ENCODE data around the gene ACTN2. TPM values are rescaled to one million over a fixed set of nuclear protein-coding genes. Genes with fewer than 3 reads are reported as not detected.

Gene ACTN2
- total and polyA plus RNA-seq, 2 experiments from 2014 or later, result 0.17 to 0.57 TPM

DNA sequence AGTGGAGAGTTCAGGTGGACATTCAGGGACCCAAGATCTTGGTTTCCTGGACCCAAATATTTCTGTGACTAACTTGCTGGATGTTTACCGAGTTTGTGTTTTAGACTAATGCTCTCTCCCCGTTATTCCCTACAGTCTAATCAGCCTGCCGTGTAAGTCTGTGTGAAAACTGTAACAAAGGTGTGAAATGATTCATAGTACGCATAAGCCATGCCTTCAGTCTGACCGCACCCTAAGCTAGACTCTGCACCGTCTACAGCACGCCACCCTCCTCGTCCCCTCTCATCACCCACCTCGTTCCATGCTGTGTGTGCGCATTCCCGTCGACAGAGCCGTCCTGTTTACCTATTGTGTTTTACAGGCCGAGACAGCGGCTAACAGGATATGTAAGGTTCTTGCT lies 50.5 kb downstream of the ACTN2 start:
- TF ChIP-seq, protein P1, sequence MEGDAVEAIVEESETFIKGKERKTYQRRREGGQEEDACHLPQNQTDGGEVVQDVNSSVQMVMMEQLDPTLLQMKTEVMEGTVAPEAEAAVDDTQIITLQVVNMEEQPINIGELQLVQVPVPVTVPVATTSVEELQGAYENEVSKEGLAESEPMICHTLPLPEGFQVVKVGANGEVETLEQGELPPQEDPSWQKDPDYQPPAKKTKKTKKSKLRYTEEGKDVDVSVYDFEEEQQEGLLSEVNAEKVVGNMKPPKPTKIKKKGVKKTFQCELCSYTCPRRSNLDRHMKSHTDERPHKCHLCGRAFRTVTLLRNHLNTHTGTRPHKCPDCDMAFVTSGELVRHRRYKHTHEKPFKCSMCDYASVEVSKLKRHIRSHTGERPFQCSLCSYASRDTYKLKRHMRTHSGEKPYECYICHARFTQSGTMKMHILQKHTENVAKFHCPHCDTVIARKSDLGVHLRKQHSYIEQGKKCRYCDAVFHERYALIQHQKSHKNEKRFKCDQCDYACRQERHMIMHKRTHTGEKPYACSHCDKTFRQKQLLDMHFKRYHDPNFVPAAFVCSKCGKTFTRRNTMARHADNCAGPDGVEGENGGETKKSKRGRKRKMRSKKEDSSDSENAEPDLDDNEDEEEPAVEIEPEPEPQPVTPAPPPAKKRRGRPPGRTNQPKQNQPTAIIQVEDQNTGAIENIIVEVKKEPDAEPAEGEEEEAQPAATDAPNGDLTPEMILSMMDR (IDR thresholded peaks at IDR 0.05; ENCODE audit: poor library complexity), result no peak
- TF ChIP-seq EZH2phosphoT487 (IDR thresholded peaks at IDR 0.05; ENCODE audit: low read depth, severe bottlenecking, unreplicated experiment) (no peak), EZH2 (IDR thresholded peaks at IDR 0.05; ENCODE audit: borderline replicate concordance) (no peak)
- no peak for DNase-seq (ENCODE audit: low spot score)
- H3K4me1 ChIP-seq (ENCODE audit: insufficient read depth), result no peaks in the 10 kb centered on the region
- 83% methylated on average over 15 of the region's 15 CpGs for WGBS (ENCODE audit: low lambda C conversion rate, missing lambda C conversion rate)
- H3K9me2 ChIP-seq (replicated peaks; ENCODE audit: insufficient read depth), result no peaks in the 10 kb centered on the region
- no peaks in the 10 kb centered on the region for H3K27me3 ChIP-seq
- no peaks in the 10 kb centered on the region for H4K20me1 ChIP-seq (ENCODE audit: insufficient read depth, poor library complexity, severe bottlenecking)
- no peaks in the 10 kb centered on the region for H3K79me2 ChIP-seq
- H2AFZ ChIP-seq, result no peak overlapping the region
- H3K4me3 ChIP-seq, result no peak overlapping the region
- no peak overlapping the region for H3K27ac ChIP-seq
- H3K4me2 ChIP-seq, result no peak overlapping the region
- H3K9me3 ChIP-seq (ENCODE audit: low read depth), result no peaks in the 10 kb centered on the region
- H3K36me3 ChIP-seq (replicated peaks; ENCODE audit: insufficient read depth, low read depth), result no peaks in the 10 kb centered on the region

DNA sequence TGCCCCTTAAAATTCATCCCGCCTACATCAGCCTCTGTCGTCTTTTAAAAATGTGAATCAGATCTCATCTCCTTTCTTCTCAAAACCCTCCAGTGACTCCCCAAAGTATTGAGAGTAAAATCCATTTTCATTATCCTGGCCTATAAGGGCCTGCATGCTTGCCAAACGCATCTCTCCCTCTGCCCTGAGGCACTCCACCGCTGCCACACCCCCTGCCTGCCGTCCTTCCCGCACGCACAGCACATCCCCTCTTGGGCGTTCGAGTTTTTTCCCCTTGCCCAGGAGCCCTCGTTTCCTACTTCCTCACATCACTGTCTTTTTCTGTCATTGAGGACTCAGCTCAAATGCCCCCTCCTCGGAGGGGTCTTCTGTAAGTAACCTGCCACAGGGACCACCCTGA lies 55.5 kb downstream of the ACTN2 start:
- no peaks in the 10 kb centered on the region for H3K27me3 ChIP-seq
- H3K9me2 ChIP-seq (replicated peaks; ENCODE audit: insufficient read depth), result no peaks in the 10 kb centered on the region
- no peaks in the 10 kb centered on the region for H3K36me3 ChIP-seq (replicated peaks; ENCODE audit: insufficient read depth, low read depth)
- H3K9me3 ChIP-seq (ENCODE audit: low read depth), result no peaks in the 10 kb centered on the region
- H4K20me1 ChIP-seq (ENCODE audit: insufficient read depth, poor library complexity, severe bottlenecking), result no peaks in the 10 kb centered on the region
- 77% methylated on average over 11 of the region's 11 CpGs for WGBS (ENCODE audit: low lambda C conversion rate, missing lambda C conversion rate)
- no peak overlapping the region for H3K4me2 ChIP-seq
- no peak overlapping the region for H3K27ac ChIP-seq
- no peaks in the 10 kb centered on the region for H3K4me1 ChIP-seq (ENCODE audit: insufficient read depth)
- TF ChIP-seq EZH2 (IDR thresholded peaks at IDR 0.05; ENCODE audit: borderline replicate concordance) (no peak), EZH2phosphoT487 (IDR thresholded peaks at IDR 0.05; ENCODE audit: low read depth, severe bottlenecking, unreplicated experiment) (no peak)
- TF ChIP-seq, protein P1 (IDR thresholded peaks at IDR 0.05; ENCODE audit: poor library complexity), result no peak
- H3K4me3 ChIP-seq, result no peak overlapping the region
- DNase-seq (ENCODE audit: low spot score), result no peak
- H2AFZ ChIP-seq, result no peak overlapping the region
- H3K79me2 ChIP-seq, result no peaks in the 10 kb centered on the region

DNA sequence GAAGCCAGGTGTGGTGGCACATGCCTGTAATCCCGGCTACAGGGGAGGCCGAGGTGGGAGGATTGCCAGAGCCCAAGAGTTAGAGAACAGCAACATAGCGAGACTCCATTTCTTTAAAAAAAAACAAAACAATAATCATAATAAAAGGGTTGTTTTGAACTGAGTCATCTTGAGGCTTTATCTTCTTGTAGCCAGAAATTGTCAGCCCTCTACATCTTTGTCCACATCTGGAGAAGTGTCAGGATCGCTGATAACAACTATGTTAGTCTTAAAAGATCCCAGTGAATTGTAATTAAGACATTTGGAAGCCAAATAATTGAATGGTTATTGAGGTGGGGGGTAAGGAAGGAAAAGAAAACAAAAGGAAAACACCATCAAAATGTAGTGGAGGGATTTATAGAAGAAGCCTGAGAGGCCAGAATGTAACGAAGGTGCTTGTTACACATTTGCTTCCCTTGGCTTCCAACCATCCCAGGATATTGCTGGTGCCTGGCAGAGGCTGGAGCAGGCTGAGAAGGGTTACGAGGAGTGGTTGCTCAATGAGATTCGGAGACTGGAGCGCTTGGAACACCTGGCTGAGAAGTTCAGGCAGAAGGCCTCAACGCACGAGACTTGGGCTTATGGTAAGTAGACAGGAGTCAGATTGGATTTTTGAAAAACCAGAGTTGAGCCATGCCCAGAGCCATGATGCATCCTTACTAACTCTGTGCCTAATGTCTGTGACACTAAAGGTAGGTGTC lies 56.3 kb downstream of the ACTN2 start:
- Histone ChIP-seq H3K4me3 (no peak overlapping the region), H3K79me2 (no peaks in the 10 kb centered on the region), H3K9me2 (replicated peaks; ENCODE audit: insufficient read depth) (no peaks in the 10 kb centered on the region), H2AFZ (no peak overlapping the region), H3K4me2 (no peak overlapping the region), H3K27ac (no peak overlapping the region), H3K4me1 (ENCODE audit: insufficient read depth) (no peaks in the 10 kb centered on the region), H3K9me3 (ENCODE audit: low read depth) (no peaks in the 10 kb centered on the region), H3K27me3 (no peaks in the 10 kb centered on the region), H3K36me3 (replicated peaks; ENCODE audit: insufficient read depth, low read depth) (no peaks in the 10 kb centered on the region), H4K20me1 (ENCODE audit: insufficient read depth, poor library complexity, severe bottlenecking) (no peaks in the 10 kb centered on the region)
- no peak for DNase-seq (ENCODE audit: low spot score)
- 86% methylated on average over 10 of the region's 10 CpGs for WGBS (ENCODE audit: low lambda C conversion rate, missing lambda C conversion rate)
- TF ChIP-seq EZH2phosphoT487 (IDR thresholded peaks at IDR 0.05; ENCODE audit: low read depth, severe bottlenecking, unreplicated experiment) (no peak), EZH2 (IDR thresholded peaks at IDR 0.05; ENCODE audit: borderline replicate concordance) (no peak)
- TF ChIP-seq, protein P1 (IDR thresholded peaks at IDR 0.05; ENCODE audit: poor library complexity), result no peak

Data from hepatocyte (in vitro differentiated cells).